Measurements from ENCODE around the gene AFAP1L2. TPM values are rescaled to one million over a fixed set of nuclear protein-coding genes. Genes with fewer than 3 reads are reported as not detected.

AFAP1L2 gene
- total RNA-seq, 1 experiment from 2014 or later, result 170 TPM

GRCh38 chr10:114380060-114380459 lies 24.2 kb downstream of the AFAP1L2 start:
- no TSS peak for BruUV-seq (replicated peaks)
- peak overlapping the region; percentile 44; the same call in 1 of the 2 replicates for H3K27ac ChIP-seq (ENCODE audit: low read length)
- H3K27me3 ChIP-seq (ENCODE audit: control insufficient read depth, insufficient read depth, low read length), result no peaks in the 10 kb centered on the region
- H3K4me1 ChIP-seq (ENCODE audit: control insufficient read depth, insufficient read depth, low read length), result peaks cover 47% of the 10 kb centered on the region
- intact Hi-C loops (cut with micrococcal nuclease; ENCODE audit: unreplicated experiment) (no loop called here), in situ Hi-C loops (cut with HindIII; ENCODE audit: low pct_unique_long_range_greater_than_20kb, low sequenced_read_pairs) (no loop called here)
- no peak for TF ChIP-seq POLR2AphosphoS5 (IDR thresholded peaks at IDR 0.05; ENCODE audit: low read depth, low read length)
- no peak for TF ChIP-seq SIN3A (IDR thresholded peaks at IDR 0.05; ENCODE audit: borderline replicate concordance, insufficient read depth, low read depth, low read length)
- TF ChIP-seq TCF7L2 (IDR thresholded peaks at IDR 0.05; ENCODE audit: low read depth, low read length), result no peak
- TF ChIP-seq CTCF (IDR thresholded peaks at IDR 0.05), result no peak
- no peak for TF ChIP-seq REST (IDR thresholded peaks at IDR 0.05; ENCODE audit: insufficient read depth in 1 of 2, low read depth in 2 of 2, low read length in 1 of 2)
- no peak overlapping the region for H3K4me3 ChIP-seq (ENCODE audit: low read depth in 2 of 2, low read length in 2 of 2)
- ChIA-PET POLR2A (no interaction called here), CTCF (no interaction called here)
- H3K9me3 ChIP-seq (ENCODE audit: control insufficient read depth, insufficient read depth, low read depth, low read length), result no peaks in the 10 kb centered on the region
- H3K36me3 ChIP-seq (ENCODE audit: control insufficient read depth, insufficient read depth, low read length), result no peaks in the 10 kb centered on the region
- ATAC-seq (peak; percentile 10; the same call in 1 of the 2 replicates), DNase-seq (ENCODE audit: low read depth, low spot score) (no peak)

GRCh38 chr10:114379631-114380041 lies 24.7 kb downstream of the AFAP1L2 start:
- no peak overlapping the region for H3K4me3 ChIP-seq (ENCODE audit: low read depth in 2 of 2, low read length in 2 of 2)
- peaks cover 51% of the 10 kb centered on the region for H3K4me1 ChIP-seq (ENCODE audit: control insufficient read depth, insufficient read depth, low read length)
- ChIA-PET POLR2A (interaction anchor here (0.7 kb wide), 1 partner anchor 9 kb away, joined by 6 read pairs; no protein-coding TSS in a partner anchor), CTCF (no interaction called here)
- in situ Hi-C loops (cut with HindIII; ENCODE audit: low pct_unique_long_range_greater_than_20kb, low sequenced_read_pairs), result no loop called here
- H3K9me3 ChIP-seq (ENCODE audit: control insufficient read depth, insufficient read depth, low read depth, low read length), result no peaks in the 10 kb centered on the region
- no peaks in the 10 kb centered on the region for H3K36me3 ChIP-seq (ENCODE audit: control insufficient read depth, insufficient read depth, low read length)
- DNase-seq (ENCODE audit: low read depth, low spot score) (no peak), ATAC-seq (no peak)
- TF ChIP-seq CTCF (IDR thresholded peaks at IDR 0.05) (no peak), REST (IDR thresholded peaks at IDR 0.05; ENCODE audit: insufficient read depth in 1 of 2, low read depth in 2 of 2, low read length in 1 of 2) (no peak)
- H3K27me3 ChIP-seq (ENCODE audit: control insufficient read depth, insufficient read depth, low read length), result no peaks in the 10 kb centered on the region
- intact Hi-C loops (cut with micrococcal nuclease; ENCODE audit: unreplicated experiment), result no loop called here
- no TSS peak for BruUV-seq (replicated peaks)
- H3K27ac ChIP-seq (ENCODE audit: low read length), result peak overlapping the region; percentile 21; the same call in 1 of the 2 replicates

Data from Panc1 (cell line).